Activated T-helper 1 cell treated with anti-CD3 and anti-CD28 coated beads, Interleukin-12 subunit alpha, Interleukin-12 subunit beta, Interleukin-2, Interleukin-4 antibody, amounts not matched to agents 30 ng/mL and 10 ng/mL and 1 ng/mL, durations not matched to agents 14 hours and 24 hours and 36 hours (primary cell): Measurements from ENCODE around the gene IMPG1. TPM values are rescaled to one million over a fixed set of nuclear protein-coding genes. Genes with fewer than 3 reads are reported as not detected.

Source experiments
- DNase-seq: peaks from one replicate; pipeline ENCODE4 v3.0.0; 2021; ENCODE audit warnings: low spot score
- H3K27ac Mint-ChIP-seq: one replicate; pipeline ENCODE4 v1.8.0; 2021; ENCODE audit warnings: mild to moderate bottlenecking, mixed read lengths
- H3K27me3 Mint-ChIP-seq: one replicate; pipeline ENCODE4 v1.8.0; 2022; ENCODE audit warnings: mild to moderate bottlenecking, moderate library complexity, mixed read lengths; ENCODE audit not compliant: insufficient read depth
- H3K36me3 Mint-ChIP-seq: one replicate; pipeline ENCODE4 v1.8.0; 2021; ENCODE audit warnings: low read depth, mixed read lengths
- H3K4me1 Mint-ChIP-seq: one replicate; pipeline ENCODE4 v1.8.0; 2021; ENCODE audit warnings: low read depth, mixed read lengths
- H3K4me3 Mint-ChIP-seq: one replicate; pipeline ENCODE4 v1.8.0; 2021; ENCODE audit warnings: mild to moderate bottlenecking, moderate library complexity, mixed read lengths
- H3K9me3 Mint-ChIP-seq: one replicate; pipeline ENCODE4 v1.8.0; 2021; ENCODE audit warnings: mixed read lengths
- intact Hi-C: fragments of 100-400 bp; cut with micrococcal nuclease; formaldehyde crosslinking; loops from one replicate; pipeline ENCODE4 v1.15.1; 2024
- total RNA-seq: library from RNA; stranded (reverse); gene quantifications from 2 replicates; pipeline ENCODE4 v1.2.3, GENCODE V29; 2022

IMPG1 gene
- total RNA-seq = not detected in 2 replicates

- intact Hi-C loops = no loop called here
- no peak for DNase-seq
- Mint-ChIP-seq H3K27ac (no peak within 1 kb of the TSS), H3K27me3 (no peaks in the 10 kb centered on the region), H3K36me3 (no peaks in the 10 kb centered on the region), H3K9me3 (peaks cover 4% of the 10 kb centered on the region), H3K4me3 (no peak within 1 kb of the TSS), H3K4me1 (no peaks in the 10 kb centered on the region)
Measured at GRCh38 chr6:76072562-76072961, at the start of gene IMPG1. Gene IMPG1, minus strand, starts transcription at chr6:76072662. Its CDS starts 174 bp downstream, at chr6:76072488.

GRCh38 chr6:76120302-76120701 is 47.8 kb upstream of the IMPG1 start:
- H3K27ac Mint-ChIP-seq = no peak overlapping the region
- no peaks in the 10 kb centered on the region for H3K36me3 Mint-ChIP-seq
- no peak for DNase-seq
- peaks cover 22% of the 10 kb centered on the region for H3K9me3 Mint-ChIP-seq
- H3K4me3 Mint-ChIP-seq = no peak overlapping the region
- intact Hi-C loops = no loop called here
- no peaks in the 10 kb centered on the region for H3K27me3 Mint-ChIP-seq
- no peaks in the 10 kb centered on the region for H3K4me1 Mint-ChIP-seq

GRCh38 chr6:76073281-76073680 is 819 bp upstream of the IMPG1 start:
- Mint-ChIP-seq H3K36me3 (no peaks in the 10 kb centered on the region), H3K9me3 (peaks cover 4% of the 10 kb centered on the region), H3K4me1 (no peaks in the 10 kb centered on the region), H3K27me3 (no peaks in the 10 kb centered on the region), H3K4me3 (no peak overlapping the region), H3K27ac (no peak overlapping the region)
- intact Hi-C loops = no loop called here
- DNase-seq = no peak

GRCh38 chr6:76057469-76057868 is 15.0 kb downstream of the IMPG1 start:
- no peaks in the 10 kb centered on the region for H3K27me3 Mint-ChIP-seq
- H3K4me1 Mint-ChIP-seq = no peaks in the 10 kb centered on the region
- H3K4me3 Mint-ChIP-seq = no peak overlapping the region

GRCh38 chr6:76052314-76052713 is 20.1 kb downstream of the IMPG1 start:
- peaks cover 8% of the 10 kb centered on the region for H3K9me3 Mint-ChIP-seq
- no peak overlapping the region for H3K27ac Mint-ChIP-seq
- no peaks in the 10 kb centered on the region for H3K27me3 Mint-ChIP-seq
- H3K36me3 Mint-ChIP-seq = no peaks in the 10 kb centered on the region
- intact Hi-C loops = no loop called here
- no peaks in the 10 kb centered on the region for H3K4me1 Mint-ChIP-seq
- no peak for DNase-seq
- no peak overlapping the region for H3K4me3 Mint-ChIP-seq

More at GRCh38 chr6:76057469-76057868, 15.0 kb downstream of the IMPG1 start:
- intact Hi-C loops = no loop called here
- Mint-ChIP-seq H3K9me3 (peaks cover 8% of the 10 kb centered on the region), H3K27ac (no peak overlapping the region), H3K36me3 (no peaks in the 10 kb centered on the region)
- DNase-seq = no peak

GRCh38 chr6:76043690-76044089 is 28.8 kb downstream of the IMPG1 start:
- H3K4me3 Mint-ChIP-seq = no peak overlapping the region
- no peaks in the 10 kb centered on the region for H3K4me1 Mint-ChIP-seq
- no peaks in the 10 kb centered on the region for H3K9me3 Mint-ChIP-seq
- H3K27ac Mint-ChIP-seq = no peak overlapping the region
- no peaks in the 10 kb centered on the region for H3K36me3 Mint-ChIP-seq
- no peaks in the 10 kb centered on the region for H3K27me3 Mint-ChIP-seq
- intact Hi-C loops = no loop called here
- DNase-seq = no peak

- Mint-ChIP-seq H3K27me3 (no peaks in the 10 kb centered on the region), H3K27ac (no peak overlapping the region), H3K4me1 (no peaks in the 10 kb centered on the region), H3K36me3 (no peaks in the 10 kb centered on the region), H3K4me3 (no peak overlapping the region), H3K9me3 (peaks cover 13% of the 10 kb centered on the region)
- intact Hi-C loops = no loop called here
- no peak for DNase-seq
Measured at GRCh38 chr6:76035713-76036112, 36.7 kb downstream of the IMPG1 start.

- no peak overlapping the region for H3K27ac Mint-ChIP-seq
- intact Hi-C loops = no loop called here
Measured at GRCh38 chr6:76026101-76026500, 46.4 kb downstream of the IMPG1 start.

GRCh38 chr6:76014626-76015530 is 57.6 kb downstream of the IMPG1 start:
- H3K27me3 Mint-ChIP-seq = peaks cover 2% of the 10 kb centered on the region
- no peaks in the 10 kb centered on the region for H3K36me3 Mint-ChIP-seq
- H3K4me3 Mint-ChIP-seq = no peak overlapping the region
- intact Hi-C loops = no loop called here
- no peak for DNase-seq
- H3K4me1 Mint-ChIP-seq = no peaks in the 10 kb centered on the region
- H3K9me3 Mint-ChIP-seq = peaks cover 8% of the 10 kb centered on the region
- H3K27ac Mint-ChIP-seq = no peak overlapping the region

More at GRCh38 chr6:76026101-76026500, 46.4 kb downstream of the IMPG1 start:
- no peaks in the 10 kb centered on the region for H3K36me3 Mint-ChIP-seq
- peaks cover 38% of the 10 kb centered on the region for H3K9me3 Mint-ChIP-seq
- H3K4me3 Mint-ChIP-seq = no peak overlapping the region
- H3K4me1 Mint-ChIP-seq = no peaks in the 10 kb centered on the region
- no peak for DNase-seq
- no peaks in the 10 kb centered on the region for H3K27me3 Mint-ChIP-seq

GRCh38 chr6:76004202-76004601 is 68.3 kb downstream of the IMPG1 start:
- DNase-seq = no peak
- Mint-ChIP-seq H3K4me3 (no peak overlapping the region), H3K27me3 (no peaks in the 10 kb centered on the region), H3K36me3 (no peaks in the 10 kb centered on the region), H3K27ac (no peak overlapping the region), H3K9me3 (no peaks in the 10 kb centered on the region), H3K4me1 (no peaks in the 10 kb centered on the region)
- intact Hi-C loops = no loop called here

GRCh38 chr6:76003686-76004085 is 68.8 kb downstream of the IMPG1 start:
- Mint-ChIP-seq H3K36me3 (no peaks in the 10 kb centered on the region), H3K27ac (no peak overlapping the region), H3K27me3 (no peaks in the 10 kb centered on the region), H3K4me3 (no peak overlapping the region), H3K4me1 (no peaks in the 10 kb centered on the region), H3K9me3 (no peaks in the 10 kb centered on the region)
- intact Hi-C loops = no loop called here
- DNase-seq = no peak

- no peaks in the 10 kb centered on the region for H3K4me1 Mint-ChIP-seq
- H3K36me3 Mint-ChIP-seq = no peaks in the 10 kb centered on the region
- H3K4me3 Mint-ChIP-seq = no peak overlapping the region
- no peak for DNase-seq
- no peaks in the 10 kb centered on the region for H3K9me3 Mint-ChIP-seq
- H3K27me3 Mint-ChIP-seq = no peaks in the 10 kb centered on the region
- intact Hi-C loops = no loop called here
- H3K27ac Mint-ChIP-seq = no peak overlapping the region
Measured at GRCh38 chr6:76003113-76003512, 69.3 kb downstream of the IMPG1 start.

- Mint-ChIP-seq H3K36me3 (no peaks in the 10 kb centered on the region), H3K9me3 (no peaks in the 10 kb centered on the region), H3K27ac (no peak overlapping the region), H3K27me3 (no peaks in the 10 kb centered on the region), H3K4me3 (no peak overlapping the region), H3K4me1 (no peaks in the 10 kb centered on the region)
- intact Hi-C loops = no loop called here
- DNase-seq = no peak
Measured at GRCh38 chr6:76000629-76001028, 71.8 kb downstream of the IMPG1 start.
